Osteoblast (primary cell): ENCODE results near the gene STOX1. TPM values are rescaled to one million over a fixed set of nuclear protein-coding genes. Genes with fewer than 3 reads are reported as not detected.
"Not testable (repeated sequence)": the region's sequence is repeated elsewhere in the genome, so short reads cannot be mapped to it uniquely, and the experiment has no call there.

Experiments used
- DNase-seq: peaks from one replicate; pipeline ENCODE4 v3.0.0; 2011; ENCODE audit warnings: low spot score, mixed read lengths; ENCODE audit not compliant: insufficient read length; ENCODE audit errors: missing footprints
- H2AFZ ChIP-seq: 2 replicates; pipeline ENCODE4 v1.6.0; 2011; ENCODE audit warnings: mild to moderate bottlenecking, low read length
- H3K27ac ChIP-seq: 2 replicates; pipeline ENCODE4 v1.5.1; 2011; ENCODE audit warnings: mild to moderate bottlenecking, low read depth, low read length, moderate library complexity
- H3K27me3 ChIP-seq: 2 replicates; pipeline ENCODE4 v1.6.0; 2012; ENCODE audit warnings: mild to moderate bottlenecking, control low read depth, inconsistent platforms, low read length, moderate library complexity; ENCODE audit not compliant: insufficient read depth
- H3K36me3 ChIP-seq: 2 replicates; pipeline ENCODE4 v1.5.1; 2011; ENCODE audit warnings: mild to moderate bottlenecking, low read length, control low read depth, moderate library complexity; ENCODE audit not compliant: insufficient read depth
- H3K4me1 ChIP-seq: 2 replicates; pipeline ENCODE4 v1.5.1; 2011; ENCODE audit warnings: mild to moderate bottlenecking, low read length, control low read depth, moderate library complexity; ENCODE audit not compliant: insufficient read depth
- H3K4me2 ChIP-seq: 2 replicates; pipeline ENCODE4 v1.6.0; 2011; ENCODE audit warnings: mild to moderate bottlenecking, low read length; ENCODE audit not compliant: insufficient read depth
- H3K4me3 ChIP-seq: fragments of 200-600 bp; sonication (generic); 3 replicates; pipeline ENCODE4 v1.5.1; 2012; ENCODE audit warnings: mild to moderate bottlenecking, low read length, inconsistent platforms; ENCODE audit not compliant: insufficient read depth
- H3K79me2 ChIP-seq: 2 replicates; pipeline ENCODE4 v1.6.0; 2012; ENCODE audit warnings: mild to moderate bottlenecking, low read length, control low read depth, inconsistent platforms; ENCODE audit not compliant: insufficient read depth
- H3K9me3 ChIP-seq: 2 replicates; pipeline ENCODE4 v1.5.1; 2011; ENCODE audit warnings: low read depth, low read length, control low read depth
- H4K20me1 ChIP-seq: 2 replicates; pipeline ENCODE4 v1.6.0; 2012; ENCODE audit warnings: mild to moderate bottlenecking, low read length, control low read depth; ENCODE audit not compliant: insufficient read depth
- total RNA-seq: library from RNA; depleted of rRNA; stranded (reverse); fragments of >200 nt; gene quantifications from 2 replicates; pipeline ENCODE4 v1.2.3, GENCODE V29; 2012
- TF ChIP-seq, protein P1 (sequence below): IDR thresholded peaks from 2 replicates; pipeline ENCODE4 v1.5.1; 2011; ENCODE audit warnings: mild to moderate bottlenecking, low read depth, low read length, moderate library complexity; ENCODE audit errors: extremely low read depth

STOX1 gene
- total RNA-seq, 1 donor: under 0.01 TPM

DNA sequence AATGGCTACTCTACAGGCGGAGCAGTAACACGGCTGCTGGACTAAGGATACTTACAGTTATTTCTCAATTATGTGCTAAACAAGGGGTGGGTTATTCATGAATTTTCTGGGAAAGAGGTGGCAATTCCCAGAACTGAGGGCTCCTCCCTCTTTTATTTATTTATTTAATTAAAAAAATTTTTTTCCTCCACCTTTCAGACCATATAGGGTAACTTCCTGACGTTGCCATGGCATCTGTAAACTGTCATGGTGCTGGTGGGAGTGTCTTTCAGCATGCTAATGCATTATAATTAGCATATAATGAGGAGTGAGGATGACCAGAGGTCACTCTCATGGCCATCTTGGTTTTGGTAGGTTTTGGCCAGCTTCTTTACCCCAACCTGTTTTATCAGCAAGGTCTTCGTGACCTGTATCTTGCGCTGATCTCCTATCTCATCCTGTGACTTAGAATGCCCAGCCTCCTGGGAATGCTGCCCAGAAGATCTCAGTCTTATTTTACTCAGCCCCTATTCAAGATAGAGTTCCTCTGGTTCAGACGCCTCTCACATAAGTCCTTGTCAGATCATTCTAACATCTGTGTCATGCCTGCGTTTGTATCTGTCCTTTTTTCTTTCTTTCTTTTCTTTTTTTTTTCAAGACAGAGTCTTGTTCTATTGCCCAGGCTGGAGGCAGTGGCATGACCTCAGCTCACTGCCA lies 15.9 kb upstream of the STOX1 start:
- Histone ChIP-seq H3K9me3 (no peaks in the 10 kb centered on the region), H2AFZ (no peak overlapping the region), H4K20me1 (no peaks in the 10 kb centered on the region), H3K4me1 (no peaks in the 10 kb centered on the region), H3K4me2 (no peak overlapping the region), H3K27ac (no peak overlapping the region), H3K79me2 (no peaks in the 10 kb centered on the region), H3K4me3 (no peak overlapping the region), H3K27me3 (no peaks in the 10 kb centered on the region), H3K36me3 (no peaks in the 10 kb centered on the region)
- no peak for DNase-seq
- TF ChIP-seq, protein P1, sequence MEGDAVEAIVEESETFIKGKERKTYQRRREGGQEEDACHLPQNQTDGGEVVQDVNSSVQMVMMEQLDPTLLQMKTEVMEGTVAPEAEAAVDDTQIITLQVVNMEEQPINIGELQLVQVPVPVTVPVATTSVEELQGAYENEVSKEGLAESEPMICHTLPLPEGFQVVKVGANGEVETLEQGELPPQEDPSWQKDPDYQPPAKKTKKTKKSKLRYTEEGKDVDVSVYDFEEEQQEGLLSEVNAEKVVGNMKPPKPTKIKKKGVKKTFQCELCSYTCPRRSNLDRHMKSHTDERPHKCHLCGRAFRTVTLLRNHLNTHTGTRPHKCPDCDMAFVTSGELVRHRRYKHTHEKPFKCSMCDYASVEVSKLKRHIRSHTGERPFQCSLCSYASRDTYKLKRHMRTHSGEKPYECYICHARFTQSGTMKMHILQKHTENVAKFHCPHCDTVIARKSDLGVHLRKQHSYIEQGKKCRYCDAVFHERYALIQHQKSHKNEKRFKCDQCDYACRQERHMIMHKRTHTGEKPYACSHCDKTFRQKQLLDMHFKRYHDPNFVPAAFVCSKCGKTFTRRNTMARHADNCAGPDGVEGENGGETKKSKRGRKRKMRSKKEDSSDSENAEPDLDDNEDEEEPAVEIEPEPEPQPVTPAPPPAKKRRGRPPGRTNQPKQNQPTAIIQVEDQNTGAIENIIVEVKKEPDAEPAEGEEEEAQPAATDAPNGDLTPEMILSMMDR: no peak

DNA sequence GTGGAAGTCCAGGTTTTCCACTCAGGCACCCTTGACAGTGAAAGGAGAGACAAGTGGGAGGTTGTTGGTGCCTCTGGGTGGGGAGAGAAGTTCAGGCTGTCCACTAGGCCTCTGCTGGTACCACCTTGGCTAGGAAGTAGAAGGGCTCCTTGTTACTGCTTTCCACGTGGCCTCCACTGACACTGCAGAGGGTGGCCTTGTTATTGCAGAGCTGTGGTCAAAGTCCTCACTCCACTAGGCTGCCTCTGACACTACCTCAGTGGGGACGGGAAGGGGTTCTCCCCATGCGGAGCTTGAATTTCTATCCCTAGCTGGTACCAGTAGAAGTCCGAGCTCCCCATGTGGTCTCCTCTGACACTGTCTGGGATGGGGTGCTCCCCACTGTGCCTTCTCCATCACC lies 14.9 kb upstream of the STOX1 start:
- H3K4me3 ChIP-seq: no peak overlapping the region
- no peaks in the 10 kb centered on the region for H3K9me3 ChIP-seq
- no peak overlapping the region for H2AFZ ChIP-seq
- H3K4me1 ChIP-seq: no peaks in the 10 kb centered on the region
- TF ChIP-seq, protein P1: no peak
- H3K27me3 ChIP-seq: no peaks in the 10 kb centered on the region
- no peaks in the 10 kb centered on the region for H3K36me3 ChIP-seq
- no peaks in the 10 kb centered on the region for H3K79me2 ChIP-seq
- no peak overlapping the region for H3K4me2 ChIP-seq
- no peak overlapping the region for H3K27ac ChIP-seq
- DNase-seq: no peak
- H4K20me1 ChIP-seq: no peaks in the 10 kb centered on the region

DNA sequence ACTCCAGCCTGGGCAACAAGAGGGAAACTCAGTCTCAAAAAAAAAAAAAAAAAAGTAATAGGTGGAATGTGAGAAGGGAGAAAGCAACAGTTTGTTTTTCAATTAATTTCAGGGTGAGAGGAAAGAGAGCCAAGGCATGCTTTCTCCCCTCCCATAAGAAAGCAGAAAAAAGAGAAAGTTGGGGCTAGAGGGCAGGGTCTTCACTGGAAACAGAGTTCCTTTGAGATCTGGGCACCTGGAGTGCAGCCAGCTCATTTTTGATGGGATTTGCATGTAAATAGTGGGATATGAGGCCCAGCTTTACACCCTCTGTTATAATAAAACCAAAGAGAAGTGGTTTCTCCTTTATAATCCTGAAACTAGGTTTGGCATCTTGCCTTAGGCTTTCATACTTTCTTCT lies 13.8 kb upstream of the STOX1 start:
- Histone ChIP-seq H3K27me3 (no peaks in the 10 kb centered on the region), H3K79me2 (no peaks in the 10 kb centered on the region), H3K4me1 (no peaks in the 10 kb centered on the region), H3K4me2 (no peak overlapping the region), H3K4me3 (no peak overlapping the region), H4K20me1 (no peaks in the 10 kb centered on the region), H3K9me3 (no peaks in the 10 kb centered on the region), H3K36me3 (no peaks in the 10 kb centered on the region), H2AFZ (no peak overlapping the region), H3K27ac (no peak overlapping the region)
- TF ChIP-seq, protein P1: no peak
- no peak for DNase-seq

DNA sequence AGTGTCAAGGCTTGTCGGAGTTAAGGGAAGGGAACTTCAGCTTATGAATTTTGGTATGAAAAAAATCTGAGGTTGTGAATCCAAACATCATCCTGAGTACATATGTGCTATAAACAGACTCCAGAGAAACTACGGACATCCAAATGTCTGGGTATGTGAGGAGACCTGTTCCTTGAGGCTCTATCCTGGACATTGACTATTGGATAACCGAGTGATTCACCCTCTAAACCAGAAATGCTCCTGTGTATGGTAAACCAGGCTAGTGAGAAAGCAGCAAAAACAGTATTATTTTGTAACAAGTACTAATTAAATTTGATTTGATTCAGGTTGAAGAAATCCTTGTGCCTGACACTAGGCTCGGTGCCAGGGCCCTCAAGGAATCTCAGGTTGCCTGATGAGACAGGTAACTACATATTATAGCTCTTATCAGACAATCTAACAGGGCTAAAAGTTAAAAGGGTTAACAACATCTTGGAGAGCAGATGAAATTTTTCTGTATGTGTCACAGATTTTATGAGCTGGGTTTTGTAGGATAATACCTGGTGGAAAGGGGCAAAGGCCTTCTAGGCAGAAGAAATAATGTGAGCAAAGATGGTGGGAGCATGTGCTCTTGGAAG lies 10.4 kb upstream of the STOX1 start:
- Histone ChIP-seq H4K20me1 (no peaks in the 10 kb centered on the region), H3K36me3 (no peaks in the 10 kb centered on the region), H3K9me3 (no peaks in the 10 kb centered on the region), H3K4me1 (no peaks in the 10 kb centered on the region), H2AFZ (no peak overlapping the region), H3K27ac (no peak overlapping the region), H3K4me2 (no peak overlapping the region), H3K4me3 (no peak overlapping the region), H3K27me3 (no peaks in the 10 kb centered on the region), H3K79me2 (no peaks in the 10 kb centered on the region)
- TF ChIP-seq, protein P1: no peak
- no peak for DNase-seq

DNA sequence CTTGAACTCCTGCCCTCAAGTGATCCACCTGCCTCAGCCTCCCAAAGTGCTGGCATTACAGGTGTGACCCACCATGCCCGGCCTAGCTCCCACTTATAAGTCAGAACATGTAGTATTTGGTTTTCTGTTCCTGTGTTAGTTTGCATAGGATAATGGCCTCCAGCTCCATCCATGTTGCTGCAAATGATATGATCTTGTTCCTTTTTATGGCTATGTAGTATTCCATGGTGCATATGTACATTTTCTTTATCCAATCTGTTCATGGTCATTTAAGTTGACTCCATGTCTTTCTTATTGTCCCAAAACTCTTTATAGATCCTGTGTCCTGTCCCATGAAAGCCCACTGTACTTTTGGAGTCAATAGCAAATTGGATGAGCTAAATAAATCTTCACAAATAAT lies 7.0 kb upstream of the STOX1 start:
- not testable (repeated sequence) for H2AFZ ChIP-seq, H3K79me2 ChIP-seq, H3K27me3 ChIP-seq, DNase-seq, H3K36me3 ChIP-seq, H3K9me3 ChIP-seq, H3K4me2 ChIP-seq, H4K20me1 ChIP-seq, H3K27ac ChIP-seq, H3K4me3 ChIP-seq, H3K4me1 ChIP-seq

DNA sequence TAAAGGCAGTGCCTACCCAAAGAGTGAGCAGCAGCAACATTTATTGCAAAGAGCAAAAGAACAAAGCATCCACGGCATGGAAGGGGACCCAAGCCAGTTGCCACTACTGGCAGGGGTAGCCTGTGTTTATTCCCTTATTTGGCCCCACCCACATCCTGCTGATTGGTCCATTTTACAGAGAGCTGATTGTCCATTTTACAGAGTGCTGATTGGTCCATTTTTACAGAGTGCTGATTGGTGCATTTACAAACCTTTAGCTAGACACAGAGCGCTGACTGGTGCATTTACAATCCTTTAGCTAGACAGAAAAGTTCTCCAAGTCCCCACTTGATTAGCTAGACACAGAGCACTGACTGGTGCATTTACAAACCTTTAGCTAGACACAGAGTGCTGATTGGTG lies 4.7 kb upstream of the STOX1 start:
- not testable (repeated sequence) for DNase-seq, H3K9me3 ChIP-seq, H3K36me3 ChIP-seq, H3K79me2 ChIP-seq, H3K27ac ChIP-seq, H2AFZ ChIP-seq, H3K27me3 ChIP-seq, H3K4me3 ChIP-seq, H4K20me1 ChIP-seq, H3K4me2 ChIP-seq, H3K4me1 ChIP-seq
